ENCODE measurements around the gene OST4.

GRCh38 chr2:27021253-27022049 is 50.0 kb downstream of the OST4 start:
- no peak for TF ChIP-seq ZBTB7A (IDR thresholded peaks at IDR 0.05; ENCODE audit: low read depth)
- no peak for TF ChIP-seq MAX (IDR thresholded peaks at IDR 0.05)
- TF ChIP-seq, protein P1, sequence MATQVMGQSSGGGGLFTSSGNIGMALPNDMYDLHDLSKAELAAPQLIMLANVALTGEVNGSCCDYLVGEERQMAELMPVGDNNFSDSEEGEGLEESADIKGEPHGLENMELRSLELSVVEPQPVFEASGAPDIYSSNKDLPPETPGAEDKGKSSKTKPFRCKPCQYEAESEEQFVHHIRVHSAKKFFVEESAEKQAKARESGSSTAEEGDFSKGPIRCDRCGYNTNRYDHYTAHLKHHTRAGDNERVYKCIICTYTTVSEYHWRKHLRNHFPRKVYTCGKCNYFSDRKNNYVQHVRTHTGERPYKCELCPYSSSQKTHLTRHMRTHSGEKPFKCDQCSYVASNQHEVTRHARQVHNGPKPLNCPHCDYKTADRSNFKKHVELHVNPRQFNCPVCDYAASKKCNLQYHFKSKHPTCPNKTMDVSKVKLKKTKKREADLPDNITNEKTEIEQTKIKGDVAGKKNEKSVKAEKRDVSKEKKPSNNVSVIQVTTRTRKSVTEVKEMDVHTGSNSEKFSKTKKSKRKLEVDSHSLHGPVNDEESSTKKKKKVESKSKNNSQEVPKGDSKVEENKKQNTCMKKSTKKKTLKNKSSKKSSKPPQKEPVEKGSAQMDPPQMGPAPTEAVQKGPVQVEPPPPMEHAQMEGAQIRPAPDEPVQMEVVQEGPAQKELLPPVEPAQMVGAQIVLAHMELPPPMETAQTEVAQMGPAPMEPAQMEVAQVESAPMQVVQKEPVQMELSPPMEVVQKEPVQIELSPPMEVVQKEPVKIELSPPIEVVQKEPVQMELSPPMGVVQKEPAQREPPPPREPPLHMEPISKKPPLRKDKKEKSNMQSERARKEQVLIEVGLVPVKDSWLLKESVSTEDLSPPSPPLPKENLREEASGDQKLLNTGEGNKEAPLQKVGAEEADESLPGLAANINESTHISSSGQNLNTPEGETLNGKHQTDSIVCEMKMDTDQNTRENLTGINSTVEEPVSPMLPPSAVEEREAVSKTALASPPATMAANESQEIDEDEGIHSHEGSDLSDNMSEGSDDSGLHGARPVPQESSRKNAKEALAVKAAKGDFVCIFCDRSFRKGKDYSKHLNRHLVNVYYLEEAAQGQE (IDR thresholded peaks at IDR 0.05; ENCODE audit: low read depth): no peak
- no peak for TF ChIP-seq EGR1 (IDR thresholded peaks at IDR 0.05)
- TF ChIP-seq CREB1 (IDR thresholded peaks at IDR 0.05; ENCODE audit: low read depth): no peak
- no peak for TF ChIP-seq USF1 (IDR thresholded peaks at IDR 0.05)
- TF ChIP-seq YY1 (IDR thresholded peaks at IDR 0.05; ENCODE audit: low read depth): no peak
- TF ChIP-seq TAF1 (IDR thresholded peaks at IDR 0.05; ENCODE audit: low read depth): no peak
- TF ChIP-seq RAD21 (IDR thresholded peaks at IDR 0.05; ENCODE audit: low read depth): no peak
- no peak for TF ChIP-seq CEBPB (IDR thresholded peaks at IDR 0.05)
- TF ChIP-seq TEAD4 (IDR thresholded peaks at IDR 0.05): no peak
- no peak for TF ChIP-seq NFIC (IDR thresholded peaks at IDR 0.05)
